Measurements from ENCODE around the gene DPYD.

The DPYD gene

DNA sequence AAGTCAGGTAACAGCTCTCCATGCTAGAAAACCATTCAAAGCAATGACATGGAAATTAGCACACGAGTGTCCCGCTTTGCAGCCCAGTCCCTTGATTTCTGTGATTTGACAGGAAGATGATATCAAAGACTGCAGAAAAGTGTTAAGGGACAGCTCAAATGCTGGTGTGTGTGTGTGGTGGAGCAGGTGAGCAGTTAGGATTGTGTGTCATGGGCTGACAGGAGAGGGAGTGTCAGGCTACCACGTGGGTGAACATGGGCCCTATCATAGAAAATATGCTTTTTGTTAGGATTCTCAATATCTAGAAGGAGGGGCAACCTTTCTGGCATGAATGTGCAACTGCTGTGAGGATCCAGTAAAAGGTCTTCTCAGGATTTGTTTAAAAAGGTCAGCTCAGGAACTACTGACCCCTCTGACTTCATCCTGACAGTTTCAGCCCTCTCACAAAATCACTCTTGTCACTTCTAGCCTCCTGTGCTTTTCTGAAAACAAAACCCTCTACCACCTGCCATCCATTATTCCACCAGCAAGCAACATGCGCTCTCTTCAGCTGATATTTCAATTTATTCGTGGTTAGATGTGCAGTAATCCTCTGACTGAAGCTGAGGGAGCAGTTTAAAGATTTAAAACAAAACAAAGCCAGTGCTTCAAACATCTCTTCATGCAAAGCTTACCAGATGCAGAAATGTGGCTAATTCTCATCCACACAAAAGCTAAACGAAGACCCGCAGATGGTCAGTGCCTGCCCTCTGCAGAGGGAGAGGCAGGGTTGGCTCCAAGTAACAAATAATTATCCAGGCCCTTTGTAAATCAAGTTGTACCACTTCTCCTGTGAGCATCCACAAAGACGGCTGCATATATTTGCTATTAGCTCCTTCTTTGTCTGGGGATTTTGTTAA is 801.3 kb downstream of the DPYD start:
- DNase-seq, result no peak

DNA sequence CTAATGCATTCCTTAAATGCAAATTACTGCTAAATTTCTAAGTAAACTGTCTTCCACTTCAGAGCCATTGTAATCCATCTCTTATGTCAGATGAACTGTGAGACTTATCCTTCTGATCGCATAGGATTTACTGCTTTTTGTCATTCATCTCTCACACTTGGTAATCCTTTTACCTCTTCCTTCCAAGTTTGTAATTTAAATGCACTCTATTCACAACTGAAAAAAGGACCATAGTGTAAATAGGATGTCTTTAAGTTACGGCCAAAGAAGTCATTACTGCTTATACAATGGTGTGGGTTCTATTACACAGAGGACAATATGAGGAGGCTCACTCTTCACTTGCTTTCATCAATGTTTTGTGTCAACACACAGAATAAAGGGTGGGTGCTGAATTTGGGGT is 806.0 kb downstream of the DPYD start:
- no peak for DNase-seq

DNA sequence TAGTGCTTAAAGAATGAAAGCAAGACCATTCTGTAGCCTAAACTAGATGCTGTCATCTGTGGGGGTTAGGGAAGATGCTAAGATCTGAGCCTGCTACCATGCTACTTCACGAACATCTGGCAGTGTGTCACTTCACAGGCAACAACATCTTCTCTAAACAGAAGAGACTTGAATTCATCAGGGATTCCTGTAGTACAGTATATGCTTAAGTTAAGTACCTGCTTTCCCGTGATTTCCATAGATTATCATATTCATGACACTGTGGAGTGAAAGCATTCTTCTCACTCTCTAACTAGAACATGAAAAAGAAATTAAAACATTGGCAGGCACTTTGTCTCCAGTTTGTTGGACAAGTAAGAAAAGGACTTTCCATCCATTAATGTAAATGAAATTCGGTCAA is 808.4 kb downstream of the DPYD start:
- no peak for DNase-seq

- no peak for DNase-seq
These were observed 812.7 kb downstream of the DPYD start for GRCh38 chr1:97108179-97108578.

GRCh38 chr1:97105531-97105930 is 815.3 kb downstream of the DPYD start:
- DNase-seq, result no peak

- no peak for DNase-seq
These were observed 819.3 kb downstream of the DPYD start for GRCh38 chr1:97101509-97101908.

- no peak for DNase-seq
These were observed 823.4 kb downstream of the DPYD start for GRCh38 chr1:97097404-97097925.

DNA sequence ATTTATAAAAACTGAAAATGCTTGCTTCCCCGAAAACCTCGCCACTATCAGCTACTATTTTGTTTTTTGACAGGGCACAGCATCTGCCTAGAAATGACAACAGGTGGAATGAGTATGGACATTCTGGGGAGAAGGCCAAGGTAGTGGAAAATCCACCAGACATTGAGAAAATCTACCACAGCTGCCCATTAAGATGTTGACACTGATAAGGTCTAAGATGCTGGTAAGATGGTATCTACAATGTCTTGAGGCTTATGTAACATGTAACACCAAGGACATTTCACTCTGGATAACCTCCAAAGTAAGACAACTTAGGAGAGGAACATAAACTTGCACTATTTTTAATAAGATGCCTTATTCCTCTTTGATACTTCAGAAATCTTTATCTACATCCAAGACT is 825.1 kb downstream of the DPYD start:
- DNase-seq, result no peak

- DNase-seq, result no peak
These were observed 826.4 kb downstream of the DPYD start for GRCh38 chr1:97094247-97094972.

GRCh38 chr1:97093741-97094140 is 827.1 kb downstream of the DPYD start:
- no peak for DNase-seq

GRCh38 chr1:97092824-97093223 is 828.0 kb downstream of the DPYD start:
- DNase-seq, result no peak

DNA sequence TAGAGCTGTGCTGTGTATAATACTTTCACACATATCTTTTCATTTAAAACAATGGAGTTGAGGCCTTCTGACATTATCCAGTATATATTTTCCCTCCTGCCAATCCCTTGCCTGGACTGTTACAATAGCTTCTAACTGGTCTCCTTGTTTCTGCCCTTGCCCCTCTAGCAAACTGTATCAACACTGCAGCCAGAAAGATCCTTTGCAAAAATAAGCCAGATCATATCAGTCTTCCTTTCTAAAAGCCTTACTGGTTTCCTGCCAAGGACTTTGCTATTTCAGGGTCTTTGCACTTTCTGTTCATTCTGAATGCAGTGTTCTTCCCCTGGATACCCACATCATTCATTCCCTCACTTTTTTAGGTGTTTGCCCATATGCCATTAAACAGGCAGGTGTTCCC is 829.2 kb downstream of the DPYD start:
- DNase-seq, result no peak

DNA sequence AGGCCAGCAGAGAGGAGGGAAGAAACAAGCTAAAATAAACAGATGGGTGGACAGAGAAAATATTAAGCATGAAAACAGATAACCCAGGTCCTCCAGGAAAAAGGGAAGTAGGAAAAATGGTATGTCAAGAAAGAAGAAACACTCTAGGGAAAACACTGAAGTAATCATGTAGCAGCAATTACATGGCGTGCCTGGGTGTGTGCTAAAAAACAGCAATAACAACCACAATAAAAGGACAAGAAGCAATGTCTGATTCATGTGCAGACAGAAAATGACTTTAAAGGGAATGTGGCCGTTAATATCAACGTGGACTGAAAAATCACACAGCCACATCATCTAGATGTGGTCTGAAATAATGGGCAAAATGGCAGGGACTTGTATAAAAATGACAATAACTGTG is 829.6 kb downstream of the DPYD start:
- no peak for DNase-seq

- DNase-seq, result no peak
These were observed 830.1 kb downstream of the DPYD start for GRCh38 chr1:97090725-97091124.

DNA sequence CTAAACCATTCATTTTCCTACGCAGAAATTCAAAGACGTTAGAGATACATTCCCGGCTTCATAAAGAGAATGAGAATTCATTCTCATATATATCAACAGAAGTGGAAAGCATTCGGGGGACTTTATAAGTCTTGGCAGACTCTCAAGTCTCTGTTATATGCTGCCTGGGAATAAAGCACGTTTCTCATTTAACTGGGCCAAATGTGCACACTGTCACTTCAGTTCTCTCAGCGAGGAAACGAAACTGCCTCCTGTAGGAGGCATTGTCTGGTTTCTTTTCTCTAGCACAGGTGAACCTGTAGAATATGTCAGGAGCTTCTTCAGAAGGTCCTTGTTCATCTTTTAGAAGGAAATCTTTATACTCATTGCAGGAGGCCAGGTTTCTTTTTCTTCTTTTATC is 831.7 kb downstream of the DPYD start:
- no peak for DNase-seq

DNA sequence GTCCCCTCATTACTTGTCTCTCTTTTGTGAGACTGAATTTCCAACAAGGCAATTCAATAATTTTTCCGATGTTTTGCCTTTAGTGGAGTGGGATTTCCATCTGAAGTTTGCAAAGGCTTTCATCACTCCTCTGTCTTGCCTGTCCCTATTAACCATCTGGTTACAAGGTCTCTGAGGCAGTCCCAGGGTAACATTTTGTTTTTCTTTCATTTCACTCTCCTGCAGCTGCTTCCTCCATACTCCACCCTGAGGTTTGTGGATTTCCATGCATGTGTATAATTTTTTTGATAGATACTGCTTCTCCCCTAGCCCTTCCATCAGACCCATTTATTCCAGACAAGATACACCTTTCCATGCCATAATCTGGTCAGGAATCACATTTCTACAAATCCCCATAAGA is 832.4 kb downstream of the DPYD start:
- no peak for DNase-seq

DNA sequence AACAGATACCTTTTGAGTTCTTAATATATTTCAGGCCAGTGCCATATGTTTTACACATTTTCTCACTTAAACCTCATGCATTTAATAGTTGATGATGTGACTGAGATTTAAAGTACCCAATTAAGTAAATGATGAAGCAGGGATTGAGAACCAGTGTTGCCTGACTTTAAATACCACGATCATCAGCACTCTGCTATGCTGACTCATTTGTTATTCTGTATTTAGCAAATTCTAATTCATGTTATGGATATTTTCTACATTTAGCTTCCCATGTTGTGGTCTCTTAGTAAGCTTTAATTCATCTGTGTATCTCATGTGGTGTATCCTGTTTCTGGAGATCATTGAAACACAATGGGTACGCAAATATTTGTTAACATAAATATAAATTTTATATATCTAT is 836.3 kb downstream of the DPYD start:
- DNase-seq, result no peak

GRCh38 chr1:97082160-97082848 is 838.5 kb downstream of the DPYD start:
- DNase-seq, result no peak

GRCh38 chr1:97078872-97079271 is 842.0 kb downstream of the DPYD start:
- DNase-seq, result no peak

GRCh38 chr1:97077221-97077620 is 843.6 kb downstream of the DPYD start:
- no peak for DNase-seq

DNA sequence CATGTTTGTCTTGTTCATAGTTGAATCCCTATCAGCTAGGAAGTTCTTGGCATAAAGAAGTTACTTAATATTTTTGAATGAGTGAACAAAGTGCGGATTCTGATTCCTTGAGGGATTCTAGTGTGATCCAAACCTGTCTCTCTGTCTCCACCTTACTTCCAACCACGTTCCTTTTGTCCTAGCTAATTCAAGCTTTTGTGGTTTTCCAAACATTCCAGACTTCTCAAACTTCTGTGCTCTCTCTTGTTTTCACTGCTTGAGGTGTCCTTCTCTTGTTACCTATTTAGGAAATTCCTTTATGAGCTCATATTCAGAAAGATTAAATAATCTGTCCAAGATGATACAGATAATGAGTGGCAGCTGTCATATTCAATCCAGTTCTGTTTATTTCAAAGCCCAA is 846.1 kb downstream of the DPYD start:
- no peak for DNase-seq

DNA sequence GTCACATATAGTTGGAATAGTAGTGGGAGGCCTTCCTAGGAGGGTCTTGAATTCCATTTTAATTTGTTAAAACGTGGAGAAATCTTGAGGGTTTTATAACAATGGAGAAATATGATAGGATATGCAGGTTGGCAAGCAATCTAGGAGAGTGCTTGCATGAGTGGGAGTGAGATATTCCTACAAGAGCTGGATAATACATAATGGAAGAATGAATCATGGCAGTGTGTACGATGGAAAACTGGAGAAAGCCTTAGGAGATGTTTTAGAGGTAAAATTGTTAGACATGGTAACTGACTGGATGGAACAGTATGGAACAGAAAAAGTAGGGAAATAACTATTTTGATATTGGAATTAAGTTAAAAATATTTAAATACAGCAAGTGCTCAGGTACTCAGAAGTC is 846.9 kb downstream of the DPYD start:
- DNase-seq, result no peak

DNA sequence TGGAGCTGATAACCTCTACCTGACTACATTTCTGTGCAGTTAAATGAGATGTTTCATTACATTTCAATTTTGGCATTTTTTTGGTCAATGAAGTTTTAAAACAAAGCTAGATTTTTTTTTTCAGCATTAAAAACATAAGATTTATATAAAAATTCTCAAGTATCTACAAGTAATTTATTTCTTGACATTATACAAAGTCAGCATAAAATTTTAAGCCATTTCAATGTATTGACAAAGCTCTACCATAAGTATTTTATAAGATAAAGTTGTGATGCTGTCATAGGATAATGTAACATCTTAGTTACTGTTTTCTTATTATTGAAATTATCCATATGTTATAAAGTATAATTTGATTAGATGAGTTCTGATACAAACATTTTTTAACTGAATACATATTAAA is 847.7 kb downstream of the DPYD start:
- no peak for DNase-seq

DNA sequence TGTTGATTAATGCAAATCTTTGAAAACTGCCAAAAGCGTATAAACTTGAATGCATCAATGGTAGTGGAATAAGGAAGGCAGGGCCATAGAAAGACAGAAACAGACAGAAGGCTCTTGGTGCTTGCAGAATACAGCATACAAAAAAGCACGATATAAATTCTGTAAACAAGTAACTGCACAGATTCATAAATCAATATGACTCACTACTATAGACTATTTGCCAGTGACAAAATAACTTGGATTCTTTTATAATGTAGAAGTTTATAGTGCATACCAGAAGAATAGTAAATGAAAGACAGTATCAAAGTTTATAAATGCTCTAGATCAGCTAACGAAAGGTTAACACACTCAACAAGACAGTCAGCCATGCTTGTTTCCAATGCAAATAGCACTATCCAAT is 849.7 kb downstream of the DPYD start:
- no peak for DNase-seq
